Ascending aorta (tissue), 2 donors: ENCODE data around the gene RGS13. TPM values are rescaled to one million over a fixed set of nuclear protein-coding genes. Genes with fewer than 3 reads are reported as not detected.

ENCODE experiments used
- DNase-seq, 2 donors: peaks; one replicate each; pipeline ENCODE4 v3.0.0-alpha.2; 2019; ENCODE audit warnings: low spot score in 2 of 2
- H3K27ac ChIP-seq, 2 donors: fragments of 200-600 bp; sonication (generic); one replicate each; pipeline ENCODE4 v1.5.1; 2016 to 2017; ENCODE audit warnings: mild to moderate bottlenecking in 1 of 2
- H3K27me3 ChIP-seq: fragments of 200-600 bp; sonication (generic); one replicate; pipeline ENCODE4 v1.5.1; 2017
- H3K36me3 ChIP-seq, 2 donors: fragments of 200-600 bp; sonication (generic); one replicate each; pipeline ENCODE4 v1.5.1; 2016
- H3K4me1 ChIP-seq, 2 donors: fragments of 200-600 bp; sonication (generic); one replicate each; pipeline ENCODE4 v1.5.1; 2016 to 2017; ENCODE audit warnings: mild to moderate bottlenecking in 1 of 2
- H3K4me3 ChIP-seq, 2 donors: fragments of 200-600 bp; sonication (generic); one replicate each; pipeline ENCODE4 v1.5.1; 2016 to 2017; ENCODE audit warnings: mild to moderate bottlenecking in 1 of 2
- H3K9me3 ChIP-seq, 2 donors: fragments of 200-600 bp; sonication (generic); one replicate each; pipeline ENCODE4 v1.5.1; 2016
- intact Hi-C: fragments of 100-400 bp; cut with DNase I; formaldehyde crosslinking; loops from one replicate; pipeline ENCODE4 v1.15.1; 2023
- total RNA-seq: library from RNA; depleted of rRNA; stranded (reverse); fragments of >200 nt; gene quantifications from one replicate; pipeline ENCODE4 v1.1.0, GENCODE V29; 2016
- TF ChIP-seq, protein P1 (sequence below), 3 experiments: fragments of 200-600 bp in 2 of 3; fragments of 450-650 bp in 1 of 3; sonication (generic) in 2 of 3; IDR thresholded peaks; one replicate each; pipeline ENCODE4 v1.5.1; 2016 to 2019; ENCODE audit warnings: antibody characterized with exemption in 3 of 3, mild to moderate bottlenecking in 1 of 3, moderate library complexity in 1 of 3

Gene RGS13
- total RNA-seq, 1 donor from 2014 or later, result not detected

DNA sequence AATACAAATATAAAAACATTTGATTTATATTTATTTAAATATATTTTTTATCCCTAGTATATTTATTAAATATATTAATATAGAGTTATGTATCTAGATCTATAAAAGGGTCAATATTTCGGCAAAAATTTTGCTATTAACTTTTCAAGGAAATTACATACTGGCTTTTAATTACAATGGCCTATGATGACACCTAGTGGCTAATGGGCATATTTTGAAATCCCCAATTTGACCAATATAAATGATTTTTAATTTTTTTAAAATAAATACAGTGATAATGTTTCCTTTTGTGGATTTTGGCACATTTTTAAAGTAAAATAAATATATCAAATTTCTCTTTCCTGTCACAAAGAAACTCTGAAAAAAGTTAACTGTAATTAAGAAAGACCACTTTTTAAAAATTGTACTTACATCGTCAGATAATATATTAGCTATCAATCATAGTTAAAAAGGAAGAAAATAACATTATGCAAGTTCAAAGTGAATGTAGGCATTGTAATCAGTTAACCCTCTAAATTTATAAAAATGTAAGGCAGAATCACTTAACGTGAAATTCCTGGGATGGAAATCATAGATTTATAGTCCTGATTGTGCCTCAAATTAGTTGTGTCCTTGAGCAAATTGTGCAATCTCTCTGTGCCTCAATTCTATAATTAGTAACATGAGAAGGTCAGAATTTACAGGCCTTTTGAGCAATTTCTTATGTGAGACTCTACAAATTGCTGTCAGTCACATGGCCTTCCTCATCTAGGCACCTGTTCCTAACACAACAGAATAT, 25.6 kb upstream of the RGS13 start:
- no peaks in the 10 kb centered on the region for H3K27me3 ChIP-seq
- H3K4me3 ChIP-seq, result no peak overlapping the region
- H3K27ac ChIP-seq, result no peak overlapping the region
- no peaks in the 10 kb centered on the region for H3K9me3 ChIP-seq
- no peak for DNase-seq
- TF ChIP-seq, protein P1, sequence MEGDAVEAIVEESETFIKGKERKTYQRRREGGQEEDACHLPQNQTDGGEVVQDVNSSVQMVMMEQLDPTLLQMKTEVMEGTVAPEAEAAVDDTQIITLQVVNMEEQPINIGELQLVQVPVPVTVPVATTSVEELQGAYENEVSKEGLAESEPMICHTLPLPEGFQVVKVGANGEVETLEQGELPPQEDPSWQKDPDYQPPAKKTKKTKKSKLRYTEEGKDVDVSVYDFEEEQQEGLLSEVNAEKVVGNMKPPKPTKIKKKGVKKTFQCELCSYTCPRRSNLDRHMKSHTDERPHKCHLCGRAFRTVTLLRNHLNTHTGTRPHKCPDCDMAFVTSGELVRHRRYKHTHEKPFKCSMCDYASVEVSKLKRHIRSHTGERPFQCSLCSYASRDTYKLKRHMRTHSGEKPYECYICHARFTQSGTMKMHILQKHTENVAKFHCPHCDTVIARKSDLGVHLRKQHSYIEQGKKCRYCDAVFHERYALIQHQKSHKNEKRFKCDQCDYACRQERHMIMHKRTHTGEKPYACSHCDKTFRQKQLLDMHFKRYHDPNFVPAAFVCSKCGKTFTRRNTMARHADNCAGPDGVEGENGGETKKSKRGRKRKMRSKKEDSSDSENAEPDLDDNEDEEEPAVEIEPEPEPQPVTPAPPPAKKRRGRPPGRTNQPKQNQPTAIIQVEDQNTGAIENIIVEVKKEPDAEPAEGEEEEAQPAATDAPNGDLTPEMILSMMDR (IDR thresholded peaks at IDR 0.05), result peak; percentile 18 to 63 (median 51)
- H3K36me3 ChIP-seq, result no peaks in the 10 kb centered on the region
- H3K4me1 ChIP-seq, result no peaks in the 10 kb centered on the region
- intact Hi-C loops, result no loop called here

DNA sequence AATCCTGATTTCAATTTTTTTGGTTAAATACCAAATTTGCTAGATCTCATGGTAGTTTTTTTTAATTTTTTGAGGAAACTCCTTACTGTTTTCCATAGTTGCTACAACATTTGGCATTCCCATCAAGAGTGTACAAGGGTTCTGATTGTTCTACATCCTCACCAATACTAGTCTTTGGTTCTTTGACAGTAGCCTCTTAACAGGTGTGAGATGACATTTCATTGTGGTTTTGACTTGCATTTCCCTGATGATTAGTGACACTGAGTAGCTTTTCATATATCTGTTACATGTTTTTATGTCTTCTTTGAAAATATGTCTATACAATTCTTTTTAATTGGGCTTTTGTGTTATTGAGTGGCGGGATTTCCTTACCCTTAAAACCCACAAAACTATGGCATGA, 20.9 kb upstream of the RGS13 start:
- intact Hi-C loops, result no loop called here
- H3K27me3 ChIP-seq, result no peaks in the 10 kb centered on the region
- no peak for DNase-seq
- H3K27ac ChIP-seq, result no peak overlapping the region
- H3K4me1 ChIP-seq, result no peaks in the 10 kb centered on the region
- no peaks in the 10 kb centered on the region for H3K9me3 ChIP-seq
- H3K4me3 ChIP-seq, result no peak overlapping the region
- no peaks in the 10 kb centered on the region for H3K36me3 ChIP-seq
- TF ChIP-seq, protein P1 (IDR thresholded peaks at IDR 0.05), result no peak

DNA sequence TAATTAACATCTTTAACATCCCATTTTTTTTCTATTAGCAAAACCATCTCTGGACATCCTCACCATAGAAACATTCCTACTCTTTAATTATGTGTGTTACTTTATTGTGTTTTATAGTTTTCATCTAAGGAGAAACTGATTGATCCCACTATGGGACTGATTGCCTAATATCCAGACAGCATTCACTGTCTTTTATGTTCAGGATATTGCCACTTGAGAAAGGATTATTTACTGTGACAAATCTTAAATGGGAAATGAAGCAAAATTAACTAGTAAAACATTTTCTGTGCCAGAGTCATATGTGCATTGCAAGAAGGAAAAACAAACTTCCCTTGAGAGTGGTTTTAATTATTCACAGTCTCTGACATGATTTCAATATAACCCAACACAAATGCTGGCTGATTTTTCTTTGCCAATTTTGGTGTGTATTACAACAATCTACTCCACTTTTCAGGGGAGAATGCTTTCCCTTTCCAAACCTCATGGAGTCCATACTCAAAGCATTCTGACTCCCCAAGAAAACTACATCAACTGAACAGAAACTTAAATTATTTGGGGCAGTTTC, 15.8 kb upstream of the RGS13 start:
- Histone ChIP-seq H3K9me3 (no peaks in the 10 kb centered on the region), H3K4me1 (no peaks in the 10 kb centered on the region), H3K36me3 (no peaks in the 10 kb centered on the region), H3K27me3 (no peaks in the 10 kb centered on the region), H3K27ac (no peak overlapping the region), H3K4me3 (no peak overlapping the region)
- TF ChIP-seq, protein P1 (IDR thresholded peaks at IDR 0.05), result no peak
- DNase-seq, result no peak
- intact Hi-C loops, result loop anchor here (10.0 kb wide), 1 partner anchor 395 kb away; no protein-coding TSS in a partner anchor

DNA sequence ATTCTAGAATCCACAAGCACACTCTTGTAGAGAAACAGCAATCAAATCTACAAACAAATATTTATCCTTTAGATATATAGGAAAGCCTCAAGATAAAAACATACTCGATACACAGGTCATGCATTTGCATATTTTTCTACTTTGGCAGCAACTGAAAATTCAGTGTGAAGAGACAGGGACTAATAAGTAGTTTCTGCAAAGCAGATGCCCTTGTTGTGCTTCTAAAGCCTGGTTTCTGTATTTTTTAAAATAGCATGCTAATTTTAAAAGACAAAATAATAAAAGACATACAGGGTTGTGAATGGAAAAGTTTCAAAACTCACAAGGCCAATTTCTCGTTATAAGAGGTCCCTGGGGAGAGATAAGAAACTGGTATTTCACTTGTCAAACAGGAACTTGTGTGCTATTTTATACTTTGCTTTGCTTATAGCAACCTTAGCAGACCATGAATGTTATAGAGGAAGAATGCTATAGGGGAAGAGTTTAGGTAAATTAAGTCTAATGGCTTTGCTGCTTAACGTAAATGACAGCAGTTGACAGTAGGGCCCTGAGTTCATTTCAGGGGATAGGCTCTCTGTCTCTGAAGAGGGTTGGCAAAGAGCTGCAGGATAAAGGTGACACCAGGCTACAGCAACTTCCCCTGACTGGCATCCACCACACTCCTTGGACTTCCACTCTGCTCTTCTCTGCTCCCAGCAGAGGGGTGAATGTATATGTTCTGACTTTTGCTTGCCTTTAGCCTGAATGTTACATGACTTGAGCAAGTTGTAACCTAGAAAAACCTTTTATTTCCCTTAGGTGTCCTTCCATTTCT, 9.4 kb upstream of the RGS13 start:
- Histone ChIP-seq H3K36me3 (no peaks in the 10 kb centered on the region), H3K4me3 (no peak overlapping the region), H3K9me3 (no peaks in the 10 kb centered on the region), H3K4me1 (peaks cover 0 to 11% of the 10 kb centered on the region in 2 donors), H3K27me3 (no peaks in the 10 kb centered on the region), H3K27ac (no peak overlapping the region)
- DNase-seq, result no peak
- TF ChIP-seq, protein P1 (IDR thresholded peaks at IDR 0.05), result no peak
- intact Hi-C loops, result loop anchor here (10.0 kb wide), 1 partner anchor 388 kb away; no protein-coding TSS in a partner anchor

DNA sequence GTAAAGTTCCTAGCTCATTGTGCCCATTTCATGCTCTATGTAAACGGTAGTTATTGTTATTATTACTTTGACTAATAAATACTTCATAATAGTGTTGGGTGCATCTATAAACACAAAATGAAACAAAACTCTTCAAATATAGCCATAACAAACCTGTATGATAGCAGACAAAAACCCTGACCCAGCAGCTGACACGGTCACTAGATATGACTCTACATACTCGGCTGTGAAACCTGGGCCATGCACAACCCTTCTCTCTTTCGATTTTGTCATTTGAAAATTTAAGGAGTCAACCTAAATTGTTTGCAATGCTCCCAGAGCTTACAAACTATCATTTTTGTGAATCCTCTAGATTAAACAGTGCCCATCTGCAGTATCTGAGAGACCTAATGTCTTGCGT, 8.0 kb upstream of the RGS13 start:
- Histone ChIP-seq H3K27me3 (no peaks in the 10 kb centered on the region), H3K36me3 (no peaks in the 10 kb centered on the region), H3K27ac (no peak overlapping the region), H3K4me1 (peaks cover 0 to 11% of the 10 kb centered on the region in 2 donors), H3K4me3 (no peak overlapping the region), H3K9me3 (no peaks in the 10 kb centered on the region)
- TF ChIP-seq, protein P1 (IDR thresholded peaks at IDR 0.05), result no peak
- DNase-seq, result no peak
- intact Hi-C loops, result loop anchor here (10.0 kb wide), 1 partner anchor 387 kb away; no protein-coding TSS in a partner anchor
